HEK293T (cell line): Measurements from ENCODE around the gene JAG2.

ENCODE experiments used
- ELF4 ChIP-seq: fragments of 450-650 bp; IDR thresholded peaks from 2 replicates; pipeline ENCODE4 v1.6.1; 2017; ENCODE audit warnings: antibody characterized with exemption
- HDGF ChIP-seq: fragments of 450-650 bp; IDR thresholded peaks from 2 replicates; pipeline ENCODE4 v1.6.1; 2017; ENCODE audit warnings: antibody characterized with exemption, borderline replicate concordance
- SP1 ChIP-seq: fragments of 450-650 bp; IDR thresholded peaks from 2 replicates; pipeline ENCODE4 v1.6.1; 2017

GRCh38 chr14:105163040-105163742 lies 5.4 kb downstream of the JAG2 start:
- TF ChIP-seq HDGF (no peak), SP1 (no peak), ELF4 (no peak)
